A673 (cell line): ENCODE results near the gene PASD1.

Experiments used
- CTCF ChIP-seq: fragments of 300-800, 200-600 bp; sonication (generic); conservative IDR thresholded peaks from 2 replicates; pipeline ENCODE4 v1.5.1; 2017; ENCODE audit warnings: low read depth, mild to moderate bottlenecking, antibody characterized with exemption, low read length, moderate library complexity, mixed read lengths
- EZH2 ChIP-seq: fragments of 200-600 bp; sonication (generic); IDR thresholded peaks from 2 replicates; pipeline ENCODE4 v1.6.1; 2017; ENCODE audit warnings: borderline replicate concordance, low read depth, mild to moderate bottlenecking, mixed read lengths, antibody characterized with exemption, low read length; ENCODE audit not compliant: poor library complexity, severe bottlenecking

GRCh38 chrX:151680805-151681204 is 117.3 kb downstream of the PASD1 start:
- TF ChIP-seq CTCF, result peak; percentile 74
- TF ChIP-seq EZH2, result no peak
